ENCODE measurements around the gene MKI67.

MKI67 gene

GRCh38 chr10:128068398-128069285 is 57.6 kb downstream of the MKI67 start:
- no peaks in the 10 kb centered on the region for H3K27me3 ChIP-seq (ENCODE audit: control insufficient read depth in 2 of 2, insufficient read depth in 2 of 2, low read length in 2 of 2)
- no peak overlapping the region for H3K4me3 ChIP-seq (ENCODE audit: low read length in 2 of 2)
- no peak overlapping the region for H3K27ac ChIP-seq (ENCODE audit: low read depth in 2 of 2, low read length in 2 of 2)
- H3K36me3 ChIP-seq (ENCODE audit: control insufficient read depth in 2 of 2, insufficient read depth in 2 of 2, low read length in 2 of 2), result peaks cover 49 to 63% of the 10 kb centered on the region in 2 donors
- H3K4me1 ChIP-seq (ENCODE audit: control insufficient read depth in 2 of 2, insufficient read depth in 2 of 2, low read length in 2 of 2), result peaks cover 7 to 13% of the 10 kb centered on the region in 2 donors
- H3K9ac ChIP-seq (ENCODE audit: low read depth in 1 of 2, low read length in 2 of 2), result no peak overlapping the region
- H3K9me3 ChIP-seq (ENCODE audit: control insufficient read depth in 2 of 2, low read length in 2 of 2), result no peaks in the 10 kb centered on the region

- H3K36me3 ChIP-seq (ENCODE audit: control insufficient read depth in 2 of 2, insufficient read depth in 2 of 2, low read length in 2 of 2), result peaks cover 41 to 55% of the 10 kb centered on the region in 2 donors
- H3K9me3 ChIP-seq (ENCODE audit: control insufficient read depth in 2 of 2, low read length in 2 of 2), result no peaks in the 10 kb centered on the region
- H3K4me1 ChIP-seq (ENCODE audit: control insufficient read depth in 2 of 2, insufficient read depth in 2 of 2, low read length in 2 of 2), result peaks cover 7 to 18% of the 10 kb centered on the region in 2 donors
- H3K27me3 ChIP-seq (ENCODE audit: control insufficient read depth in 2 of 2, insufficient read depth in 2 of 2, low read length in 2 of 2), result no peaks in the 10 kb centered on the region
- H3K27ac ChIP-seq (ENCODE audit: low read depth in 2 of 2, low read length in 2 of 2), result no peak overlapping the region
- H3K9ac ChIP-seq (ENCODE audit: low read depth in 1 of 2, low read length in 2 of 2), result no peak overlapping the region
- no peak overlapping the region for H3K4me3 ChIP-seq (ENCODE audit: low read length in 2 of 2)
These were observed 58.4 kb downstream of the MKI67 start for GRCh38 chr10:128067691-128068397.

GRCh38 chr10:128066870-128067382 is 59.3 kb downstream of the MKI67 start:
- H3K36me3 ChIP-seq (ENCODE audit: control insufficient read depth in 2 of 2, insufficient read depth in 2 of 2, low read length in 2 of 2), result peaks cover 39 to 48% of the 10 kb centered on the region in 2 donors
- H3K9me3 ChIP-seq (ENCODE audit: control insufficient read depth in 2 of 2, low read length in 2 of 2), result no peaks in the 10 kb centered on the region
- H3K27ac ChIP-seq (ENCODE audit: low read depth in 2 of 2, low read length in 2 of 2), result no peak overlapping the region
- H3K27me3 ChIP-seq (ENCODE audit: control insufficient read depth in 2 of 2, insufficient read depth in 2 of 2, low read length in 2 of 2), result no peaks in the 10 kb centered on the region
- no peak overlapping the region for H3K4me3 ChIP-seq (ENCODE audit: low read length in 2 of 2)
- H3K4me1 ChIP-seq (ENCODE audit: control insufficient read depth in 2 of 2, insufficient read depth in 2 of 2, low read length in 2 of 2), result peaks cover 10 to 18% of the 10 kb centered on the region in 2 donors
- H3K9ac ChIP-seq (ENCODE audit: low read depth in 1 of 2, low read length in 2 of 2), result no peak overlapping the region

GRCh38 chr10:128065881-128066534 is 60.2 kb downstream of the MKI67 start:
- no peaks in the 10 kb centered on the region for H3K27me3 ChIP-seq (ENCODE audit: control insufficient read depth in 2 of 2, insufficient read depth in 2 of 2, low read length in 2 of 2)
- H3K9ac ChIP-seq (ENCODE audit: low read depth in 1 of 2, low read length in 2 of 2), result no peak overlapping the region
- H3K4me1 ChIP-seq (ENCODE audit: control insufficient read depth in 2 of 2, insufficient read depth in 2 of 2, low read length in 2 of 2), result peaks cover 10 to 18% of the 10 kb centered on the region in 2 donors
- no peaks in the 10 kb centered on the region for H3K9me3 ChIP-seq (ENCODE audit: control insufficient read depth in 2 of 2, low read length in 2 of 2)
- H3K36me3 ChIP-seq (ENCODE audit: control insufficient read depth in 2 of 2, insufficient read depth in 2 of 2, low read length in 2 of 2), result peaks cover 36 to 47% of the 10 kb centered on the region in 2 donors
- no peak overlapping the region for H3K4me3 ChIP-seq (ENCODE audit: low read length in 2 of 2)
- no peak overlapping the region for H3K27ac ChIP-seq (ENCODE audit: low read depth in 2 of 2, low read length in 2 of 2)

GRCh38 chr10:128064970-128065580 is 61.1 kb downstream of the MKI67 start:
- H3K4me3 ChIP-seq (ENCODE audit: low read length in 2 of 2), result no peak overlapping the region
- H3K36me3 ChIP-seq (ENCODE audit: control insufficient read depth in 2 of 2, insufficient read depth in 2 of 2, low read length in 2 of 2), result peaks cover 33 to 46% of the 10 kb centered on the region in 2 donors
- no peak overlapping the region for H3K9ac ChIP-seq (ENCODE audit: low read depth in 1 of 2, low read length in 2 of 2)
- peak overlapping the region in 1 of 2 donors; percentile 73 for H3K27ac ChIP-seq (ENCODE audit: low read depth in 2 of 2, low read length in 2 of 2)
- H3K4me1 ChIP-seq (ENCODE audit: control insufficient read depth in 2 of 2, insufficient read depth in 2 of 2, low read length in 2 of 2), result peaks cover 10 to 19% of the 10 kb centered on the region in 2 donors
- H3K9me3 ChIP-seq (ENCODE audit: control insufficient read depth in 2 of 2, low read length in 2 of 2), result no peaks in the 10 kb centered on the region
- no peaks in the 10 kb centered on the region for H3K27me3 ChIP-seq (ENCODE audit: control insufficient read depth in 2 of 2, insufficient read depth in 2 of 2, low read length in 2 of 2)

GRCh38 chr10:128064108-128064969 is 61.9 kb downstream of the MKI67 start:
- Histone ChIP-seq H3K36me3 (ENCODE audit: control insufficient read depth in 2 of 2, insufficient read depth in 2 of 2, low read length in 2 of 2) (peaks cover 33 to 47% of the 10 kb centered on the region in 2 donors), H3K27me3 (ENCODE audit: control insufficient read depth in 2 of 2, insufficient read depth in 2 of 2, low read length in 2 of 2) (no peaks in the 10 kb centered on the region), H3K27ac (ENCODE audit: low read depth in 2 of 2, low read length in 2 of 2) (peak overlapping the region; percentile 51 to 73), H3K4me1 (ENCODE audit: control insufficient read depth in 2 of 2, insufficient read depth in 2 of 2, low read length in 2 of 2) (peaks cover 10 to 21% of the 10 kb centered on the region in 2 donors), H3K4me3 (ENCODE audit: low read length in 2 of 2) (peak overlapping the region in 1 of 2 donors; percentile 2), H3K9ac (ENCODE audit: low read depth in 1 of 2, low read length in 2 of 2) (no peak overlapping the region), H3K9me3 (ENCODE audit: control insufficient read depth in 2 of 2, low read length in 2 of 2) (no peaks in the 10 kb centered on the region)

- Histone ChIP-seq H3K9me3 (ENCODE audit: control insufficient read depth in 2 of 2, low read length in 2 of 2) (no peaks in the 10 kb centered on the region), H3K4me3 (ENCODE audit: low read length in 2 of 2) (peak overlapping the region in 1 of 2 donors; percentile 63), H3K27ac (ENCODE audit: low read depth in 2 of 2, low read length in 2 of 2) (peak overlapping the region; percentile 51 to 73), H3K4me1 (ENCODE audit: control insufficient read depth in 2 of 2, insufficient read depth in 2 of 2, low read length in 2 of 2) (peaks cover 10 to 18% of the 10 kb centered on the region in 2 donors), H3K27me3 (ENCODE audit: control insufficient read depth in 2 of 2, insufficient read depth in 2 of 2, low read length in 2 of 2) (no peaks in the 10 kb centered on the region), H3K36me3 (ENCODE audit: control insufficient read depth in 2 of 2, insufficient read depth in 2 of 2, low read length in 2 of 2) (peaks cover 33 to 48% of the 10 kb centered on the region in 2 donors), H3K9ac (ENCODE audit: low read depth in 1 of 2, low read length in 2 of 2) (no peak overlapping the region)
These were observed 62.5 kb downstream of the MKI67 start for GRCh38 chr10:128063736-128064107.

GRCh38 chr10:128062881-128063563 is 63.2 kb downstream of the MKI67 start:
- H3K36me3 ChIP-seq (ENCODE audit: control insufficient read depth in 2 of 2, insufficient read depth in 2 of 2, low read length in 2 of 2), result peaks cover 26 to 46% of the 10 kb centered on the region in 2 donors
- H3K4me1 ChIP-seq (ENCODE audit: control insufficient read depth in 2 of 2, insufficient read depth in 2 of 2, low read length in 2 of 2), result peaks cover 10 to 18% of the 10 kb centered on the region in 2 donors
- peak overlapping the region; percentile 34 to 73 for H3K27ac ChIP-seq (ENCODE audit: low read depth in 2 of 2, low read length in 2 of 2)
- no peaks in the 10 kb centered on the region for H3K27me3 ChIP-seq (ENCODE audit: control insufficient read depth in 2 of 2, insufficient read depth in 2 of 2, low read length in 2 of 2)
- no peaks in the 10 kb centered on the region for H3K9me3 ChIP-seq (ENCODE audit: control insufficient read depth in 2 of 2, low read length in 2 of 2)
- H3K4me3 ChIP-seq (ENCODE audit: low read length in 2 of 2), result peak overlapping the region in 1 of 2 donors; percentile 63
- H3K9ac ChIP-seq (ENCODE audit: low read depth in 1 of 2, low read length in 2 of 2), result peak overlapping the region in 1 of 2 donors; percentile 32
